GM21576 (cell line): ENCODE measurements around the gene GRIN1.
A peak's percentile ranks its signal among the peaks of the same experiment; 100 is the strongest.

Experiments
- ATAC-seq: cut with Tn5 transposase; IDR thresholded peaks from one replicate; pipeline ENCODE4 v1.9.1; 2021; ENCODE audit warnings: mild to moderate bottlenecking, moderate library complexity; ENCODE audit not compliant: unreplicated experiment

The GRIN1 gene

GRCh38 chr9:137205126-137206069, 66.4 kb downstream of the GRIN1 start, which contains the start of the genes NDOR1 and TMEM203:
Gene NDOR1 (plus strand): TSS chr9:137205700. CDS start chr9:137205778, 78 bp downstream.
Gene TMEM203 (minus strand): TSS chr9:137205648. CDS start chr9:137205414, 234 bp downstream.
- peak; percentile 45 for ATAC-seq

DNA sequence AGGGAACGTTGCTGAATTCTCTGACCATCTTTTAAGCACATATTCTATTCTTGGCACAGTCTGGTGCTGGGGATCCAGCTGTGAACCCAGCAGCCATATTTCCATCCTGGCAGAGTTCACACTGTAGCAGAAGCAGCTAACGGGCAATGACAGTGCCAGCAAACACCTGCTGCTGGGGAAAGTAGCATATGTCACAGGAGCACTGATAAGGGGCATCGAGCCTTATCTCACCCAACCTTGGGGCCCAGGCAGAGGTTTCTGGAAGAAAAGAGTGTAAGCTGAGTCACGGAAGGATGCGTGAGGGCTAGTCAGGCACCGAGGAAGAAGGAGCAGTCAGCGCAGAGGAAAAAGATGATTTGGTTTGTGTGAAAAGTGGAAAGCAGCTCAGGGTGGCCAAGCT, 67.6 kb downstream of the GRIN1 start:
- no peak for ATAC-seq

GRCh38 chr9:137211532-137211931, 72.6 kb downstream of the GRIN1 start:
- ATAC-seq, result no peak

GRCh38 chr9:137212520-137212919, 73.6 kb downstream of the GRIN1 start:
- no peak for ATAC-seq

GRCh38 chr9:137213160-137214060, 74.5 kb downstream of the GRIN1 start:
- ATAC-seq, result no peak

GRCh38 chr9:137214620-137215019, 75.7 kb downstream of the GRIN1 start:
- ATAC-seq, result no peak

GRCh38 chr9:137215196-137215986, 76.4 kb downstream of the GRIN1 start:
- ATAC-seq, result no peak

DNA sequence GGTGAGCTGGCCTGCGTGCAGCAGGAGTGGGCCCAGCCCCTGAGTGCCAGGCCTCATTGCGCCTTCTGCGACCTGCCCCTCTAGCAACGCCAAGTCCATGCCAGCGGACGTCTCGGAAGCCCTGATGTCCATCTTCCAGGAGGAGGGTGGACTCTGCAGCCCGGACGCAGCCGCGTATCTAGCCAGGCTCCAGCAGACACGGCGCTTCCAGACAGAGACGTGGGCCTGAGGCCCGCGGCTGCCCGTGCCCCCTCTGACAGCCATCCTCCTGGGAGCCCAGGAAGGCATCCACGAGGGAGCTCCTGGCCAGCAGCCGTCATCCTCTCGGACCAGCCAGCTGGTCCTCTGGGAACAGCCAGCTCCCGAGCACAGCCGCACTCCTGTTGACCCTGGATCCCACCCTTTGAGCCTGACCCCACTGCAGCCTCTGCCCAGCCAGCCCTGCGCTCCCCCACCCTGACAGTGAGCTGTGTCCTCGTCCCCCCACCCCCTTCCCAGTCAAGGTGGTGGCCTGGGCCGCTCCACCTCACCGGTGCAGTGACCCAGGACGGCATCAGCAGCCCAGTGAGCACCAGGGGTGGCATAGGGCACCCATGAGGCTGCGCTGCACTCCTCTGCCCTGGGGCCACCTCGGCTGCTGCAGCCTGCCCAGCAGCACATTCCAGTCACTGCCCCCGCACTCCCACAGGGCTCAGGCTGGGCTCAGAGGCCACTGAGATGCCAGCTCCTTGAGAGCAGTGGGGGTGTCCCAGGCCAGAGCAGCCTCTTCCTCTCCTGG, 77.4 kb downstream of the GRIN1 start:
- ATAC-seq, result no peak

- ATAC-seq, result no peak
These were observed 78.6 kb downstream of the GRIN1 start for GRCh38 chr9:137217276-137218211.

GRCh38 chr9:137218212-137218753, 79.3 kb downstream of the GRIN1 start:
- no peak for ATAC-seq
